HG03575 (cell line): ENCODE data around the gene RAD9B.
"Not testable (repeated sequence)": the region's sequence is repeated elsewhere in the genome, so short reads cannot be mapped to it uniquely, and the experiment has no call there.

Experiments
- ATAC-seq: cut with Tn5 transposase; IDR thresholded peaks from one replicate; pipeline ENCODE4 v1.9.1; 2021; ENCODE audit not compliant: unreplicated experiment, insufficient number of reproducible peaks, low FRiP score; ENCODE audit errors: extremely low read depth

Gene RAD9B

DNA sequence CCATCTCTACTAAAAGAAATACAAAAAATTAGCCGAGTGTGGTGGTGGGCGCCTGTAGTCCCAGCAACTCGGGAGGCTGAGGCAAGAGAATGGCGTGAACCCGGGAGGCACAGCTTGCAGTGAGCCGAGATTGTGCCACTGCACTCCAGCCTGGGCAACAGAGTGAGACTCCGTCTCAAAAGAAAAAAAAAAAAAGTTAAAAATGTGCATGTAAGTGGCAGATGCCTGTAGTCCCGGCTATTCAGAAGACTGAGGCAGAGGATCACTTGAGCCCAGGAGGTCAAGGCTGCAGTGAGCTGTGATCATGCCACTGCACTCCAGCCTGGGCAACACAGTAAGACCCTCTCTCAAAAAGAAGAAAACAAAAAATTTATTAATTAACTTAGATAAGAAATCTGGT is 15.9 kb downstream of the RAD9B start:
- ATAC-seq: not testable (repeated sequence)

GRCh38 chr12:110520876-110521712 is 19.0 kb downstream of the RAD9B start:
- not testable (repeated sequence) for ATAC-seq

DNA sequence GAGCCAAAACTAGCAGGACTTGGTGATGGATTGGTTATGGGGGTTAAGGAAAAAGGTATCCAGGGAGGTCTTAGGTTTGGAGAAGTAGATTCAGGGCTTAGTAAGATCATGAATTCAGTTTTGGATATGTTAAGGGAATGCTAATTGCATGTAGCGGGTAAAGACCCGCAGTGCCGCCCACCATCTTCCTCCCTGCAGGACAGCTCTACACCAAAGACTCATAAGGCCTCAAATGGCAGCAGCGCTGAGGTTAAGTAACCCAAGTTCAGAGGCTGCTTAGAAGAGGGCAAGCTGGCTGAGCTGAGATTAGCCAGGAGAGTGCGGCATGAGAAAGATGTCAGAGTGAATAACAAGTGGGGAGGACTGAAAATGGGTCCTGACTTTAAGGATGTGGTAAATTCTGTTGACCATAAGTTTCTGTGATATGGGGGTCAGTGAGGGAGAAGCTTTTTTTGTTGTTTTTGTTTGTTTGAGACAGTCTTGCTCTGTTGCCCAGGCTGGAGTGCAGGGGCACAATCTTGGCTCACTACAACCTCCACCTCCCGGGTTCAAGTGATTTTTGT is 26.2 kb downstream of the RAD9B start:
- no peak for ATAC-seq

- ATAC-seq: no peak
These were observed 28.4 kb downstream of the RAD9B start for GRCh38 chr12:110530511-110530910.

DNA sequence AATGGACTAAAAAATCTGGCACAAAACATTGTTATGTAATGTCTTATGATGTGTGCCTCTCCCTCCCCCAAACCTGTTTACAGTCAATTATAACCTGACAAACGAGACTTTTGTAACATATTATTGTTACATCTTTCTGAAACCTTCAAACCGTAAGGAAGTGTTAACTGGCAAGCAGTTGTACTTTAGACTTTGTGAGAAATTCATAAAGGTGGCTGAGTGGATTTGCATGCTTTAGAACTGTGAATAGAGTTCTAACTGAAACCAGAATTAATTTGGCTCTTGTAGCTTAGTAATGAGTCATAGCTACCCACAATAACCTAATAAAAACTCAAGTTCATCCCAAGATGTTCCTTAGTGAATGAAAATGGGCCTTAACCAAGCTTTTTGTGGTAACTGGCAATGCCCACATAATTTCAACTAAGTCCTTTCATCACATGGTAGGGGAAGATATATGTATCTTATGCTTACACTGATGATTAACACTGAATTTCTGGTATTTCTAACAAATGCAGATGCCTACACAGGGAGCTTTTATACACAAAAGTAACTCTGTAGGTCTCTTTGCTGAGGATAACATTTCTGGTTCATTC is 29.7 kb downstream of the RAD9B start:
- ATAC-seq: peak; percentile 82

DNA sequence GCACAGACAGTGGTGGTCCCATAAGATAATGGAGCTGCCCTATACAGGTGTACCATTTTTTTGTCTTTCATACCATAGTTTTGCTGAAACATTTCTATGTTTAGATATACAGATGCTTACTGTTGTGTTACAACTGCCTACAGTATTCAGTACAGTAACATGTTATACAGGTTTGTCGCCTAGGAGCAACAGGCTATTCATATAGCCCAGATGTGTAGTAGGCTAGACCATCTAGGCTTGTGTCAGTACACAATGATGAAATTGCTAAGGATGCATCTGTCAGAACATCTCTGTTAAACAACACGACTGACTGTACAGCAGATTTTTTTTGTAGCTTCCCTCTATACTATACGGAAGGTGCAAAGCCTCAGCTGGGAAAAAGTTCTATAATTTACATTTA is 30.5 kb downstream of the RAD9B start:
- no peak for ATAC-seq

DNA sequence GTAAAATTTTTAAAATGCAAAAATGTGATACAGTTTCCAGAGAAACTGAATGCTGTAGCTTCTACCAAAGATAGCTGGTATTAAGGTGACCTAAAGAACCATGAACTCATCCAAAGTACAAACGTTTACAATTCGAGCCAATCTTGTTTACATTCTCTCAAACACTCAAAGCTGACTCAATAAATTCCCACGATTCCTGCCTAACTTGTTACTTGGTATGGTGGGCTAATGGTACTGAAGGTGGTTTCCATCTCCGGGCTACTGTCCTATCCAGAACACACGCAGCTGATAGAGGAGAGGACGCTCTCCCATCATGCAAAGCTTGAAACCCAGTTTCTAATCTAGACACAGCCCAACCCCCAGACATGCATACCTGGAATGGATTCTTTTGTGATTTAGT is 31.5 kb downstream of the RAD9B start:
- ATAC-seq: no peak

GRCh38 chr12:110534811-110535210 is 32.7 kb downstream of the RAD9B start:
- ATAC-seq: no peak

DNA sequence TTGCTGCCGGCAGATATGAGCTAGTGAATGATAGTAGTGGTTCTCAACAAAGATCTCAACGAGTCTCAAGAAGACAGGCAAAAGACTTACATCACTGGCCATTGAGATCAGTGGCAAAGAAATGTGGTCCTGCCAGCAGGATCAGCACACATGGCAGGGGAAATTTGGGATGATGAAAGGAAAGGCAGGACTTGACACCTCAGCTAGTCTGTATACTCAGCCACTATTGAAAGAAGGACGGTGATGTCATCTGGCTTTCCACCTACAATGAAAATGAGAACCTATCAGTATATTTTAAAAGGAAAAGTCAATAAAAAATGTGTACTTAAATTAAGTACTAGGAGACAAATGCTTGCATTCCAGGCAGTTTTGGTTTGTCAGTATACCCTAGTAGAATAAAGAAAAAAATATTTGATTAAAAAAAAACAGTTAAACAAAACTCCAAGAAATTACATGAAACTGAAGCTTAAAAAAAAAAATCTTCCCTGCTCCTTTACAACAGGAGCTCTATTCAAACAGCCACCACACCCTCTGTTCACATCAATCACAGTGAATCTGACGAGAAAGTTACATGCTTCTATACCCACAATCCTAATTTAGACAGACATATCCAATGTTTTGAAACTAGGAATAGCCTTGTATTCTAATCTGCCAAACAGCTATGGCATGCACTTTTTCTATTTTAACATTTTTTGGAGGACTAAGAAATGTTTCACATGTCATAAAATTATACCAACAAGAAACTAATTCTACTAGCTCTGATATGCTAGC is 34.9 kb downstream of the RAD9B start:
- no peak for ATAC-seq

DNA sequence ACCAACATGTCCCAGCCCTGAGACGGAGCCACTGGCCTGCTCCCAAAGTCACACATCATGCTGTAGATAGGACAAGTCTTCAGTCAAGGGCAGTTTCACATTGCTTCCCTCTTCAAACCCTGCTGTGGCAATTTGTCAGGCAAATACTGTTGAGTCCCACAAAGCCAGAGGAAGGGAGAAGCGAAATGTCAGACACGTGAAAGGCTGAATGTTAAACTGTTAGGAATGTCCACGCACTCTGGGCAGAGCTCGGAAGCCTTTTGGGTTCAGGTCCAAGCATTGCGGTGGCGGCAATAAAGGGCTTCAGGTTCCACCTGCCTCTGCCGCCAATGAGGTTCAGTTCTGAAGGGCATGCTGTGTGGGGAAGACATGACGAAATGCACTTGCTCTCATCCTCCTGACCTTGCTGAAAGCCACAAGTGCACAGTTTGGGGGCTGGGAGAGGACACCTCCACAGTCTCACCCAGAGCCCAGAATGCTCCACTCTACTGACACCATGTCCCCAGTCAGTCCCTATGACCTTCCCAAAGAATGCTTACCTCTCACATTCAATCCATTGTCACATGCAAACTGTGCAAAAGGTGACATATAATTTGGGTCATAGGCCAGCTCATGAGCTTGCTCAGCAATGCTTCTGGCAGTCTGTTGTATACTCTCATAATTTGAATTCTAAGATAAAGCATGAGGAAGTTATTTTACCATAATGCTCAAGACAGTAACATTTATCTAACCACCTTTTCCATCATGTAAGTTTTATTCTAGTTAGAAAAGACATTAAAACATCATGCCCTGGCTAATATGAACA is 35.7 kb downstream of the RAD9B start:
- ATAC-seq: no peak

- ATAC-seq: no peak
These were observed 36.9 kb downstream of the RAD9B start for GRCh38 chr12:110538869-110539622.

GRCh38 chr12:110540048-110540447 is 37.9 kb downstream of the RAD9B start:
- no peak for ATAC-seq

DNA sequence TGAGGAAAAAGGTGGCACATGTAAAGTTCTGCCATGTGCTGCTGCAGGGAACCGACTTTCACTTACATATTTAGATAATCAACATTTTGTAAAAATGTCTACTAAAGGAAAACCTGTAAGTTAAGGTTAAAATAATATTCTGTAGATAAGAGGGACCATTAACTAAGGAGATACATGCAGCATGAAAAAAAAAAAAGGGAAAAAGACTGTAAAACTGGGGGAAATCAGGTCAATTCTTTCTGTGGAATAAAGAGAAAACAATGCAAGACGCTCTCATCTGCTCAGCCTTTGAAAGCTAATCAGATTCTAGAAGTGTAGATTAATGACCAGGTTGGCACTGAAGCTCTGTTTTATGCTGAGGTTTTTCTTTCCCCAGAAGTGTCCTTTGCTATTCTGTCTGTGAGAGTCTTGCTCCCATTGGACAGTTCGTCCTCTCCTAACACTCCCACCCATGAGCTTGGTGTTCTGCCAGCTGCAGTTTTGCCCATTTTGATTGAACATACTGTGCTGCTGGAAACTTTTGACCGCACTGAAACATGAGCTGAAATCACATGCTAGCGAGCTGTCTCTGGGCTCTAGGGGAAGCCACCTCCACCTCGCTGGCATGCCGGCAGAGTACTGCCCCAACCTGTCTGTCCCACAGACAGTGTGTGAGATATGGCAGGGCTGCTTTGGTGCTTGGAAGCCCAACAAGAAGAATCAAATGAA is 41.3 kb downstream of the RAD9B start:
- no peak for ATAC-seq

- no peak for ATAC-seq
These were observed 41.8 kb downstream of the RAD9B start for GRCh38 chr12:110543965-110544364.

DNA sequence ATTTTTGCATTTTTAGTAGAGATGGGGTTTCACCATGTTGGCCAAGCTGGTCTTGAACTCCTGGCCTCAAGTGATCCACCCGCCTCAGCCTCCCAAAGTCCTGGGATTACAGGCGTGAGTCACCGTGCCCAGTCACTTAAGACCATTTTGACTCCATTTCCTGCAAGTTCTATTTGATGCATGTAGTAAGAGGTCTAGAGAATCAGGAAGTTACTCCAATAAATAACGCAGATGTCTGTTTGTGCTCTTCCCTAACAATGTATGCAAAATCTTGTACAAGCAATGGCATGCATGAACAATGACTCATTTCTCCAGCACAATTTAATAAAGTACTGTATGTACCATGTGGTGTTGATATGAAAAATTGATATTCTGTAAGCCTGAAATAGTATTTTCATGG is 43.1 kb downstream of the RAD9B start:
- ATAC-seq: not testable (repeated sequence)

DNA sequence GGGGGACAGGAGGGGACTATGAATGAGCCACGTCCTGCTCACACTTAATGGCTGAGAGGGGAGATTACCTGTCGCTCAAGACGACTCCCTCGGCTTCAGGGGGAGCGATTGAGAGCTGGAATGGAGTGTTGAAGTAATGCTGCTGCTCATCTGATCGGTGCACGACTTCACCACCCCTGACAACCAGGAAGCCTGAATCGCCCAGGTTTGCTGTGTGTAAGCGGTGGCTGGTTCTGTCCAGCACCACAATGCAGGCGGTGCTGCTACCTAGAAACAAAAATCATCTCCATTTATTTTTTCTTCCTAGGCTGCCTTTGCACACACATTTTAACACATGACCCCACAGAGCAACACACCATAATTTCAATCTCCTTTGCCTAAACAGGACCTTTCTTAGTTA is 43.7 kb downstream of the RAD9B start:
- no peak for ATAC-seq

GRCh38 chr12:110546339-110546738 is 44.2 kb downstream of the RAD9B start:
- ATAC-seq: no peak

- no peak for ATAC-seq
These were observed 45.0 kb downstream of the RAD9B start for GRCh38 chr12:110547090-110547489.
